Smooth muscle cell (in vitro differentiated cells): Measurements from ENCODE around the gene MIPEP. TPM values are rescaled to one million over a fixed set of nuclear protein-coding genes. Genes with fewer than 3 reads are reported as not detected.

Experiments used
- DNase-seq: peaks from one replicate; lab custom pipeline; 2025; ENCODE audit not compliant: unreplicated experiment; lab: John Stamatoyannopoulos, UW
- H2AFZ ChIP-seq: fragments of 200-600 bp; sonication (generic); 2 replicates; pipeline ENCODE4 v1.6.0; 2016; ENCODE audit warnings: antibody characterized with exemption, low read depth, mild to moderate bottlenecking
- H3F3A ChIP-seq: fragments of 200-600 bp; sonication (generic); 2 replicates; pipeline ENCODE4 v1.6.0; 2017; ENCODE audit warnings: antibody characterized with exemption, low read depth
- H3K27ac ChIP-seq: fragments of 200-600 bp; sonication (generic); 2 replicates; pipeline ENCODE4 v1.5.1; 2016; ENCODE audit warnings: low read depth, mild to moderate bottlenecking
- H3K27me3 ChIP-seq: fragments of 200-600 bp; sonication (generic); 2 replicates; pipeline ENCODE4 v1.6.1; 2016; ENCODE audit warnings: low read depth, mild to moderate bottlenecking
- H3K36me3 ChIP-seq: fragments of 200-600 bp; sonication (generic); 2 replicates; pipeline ENCODE4 v1.5.1; 2016; ENCODE audit warnings: low read depth
- H3K4me1 ChIP-seq: fragments of 200-600 bp; sonication (generic); 2 replicates; pipeline ENCODE4 v1.5.1; 2016; ENCODE audit warnings: low read depth
- H3K4me2 ChIP-seq: fragments of 200-600 bp; sonication (generic); 2 replicates; pipeline ENCODE4 v1.6.0; 2016; ENCODE audit warnings: mild to moderate bottlenecking
- H3K4me3 ChIP-seq: fragments of 200-600 bp; sonication (generic); 2 replicates; pipeline ENCODE4 v1.5.1; 2016; ENCODE audit warnings: mild to moderate bottlenecking
- H3K79me2 ChIP-seq: fragments of 200-600 bp; sonication (generic); 2 replicates; pipeline ENCODE4 v1.6.0; 2016; ENCODE audit warnings: low read depth, mild to moderate bottlenecking
- H3K9ac ChIP-seq: fragments of 200-600 bp; sonication (generic); 2 replicates; pipeline ENCODE4 v1.6.0; 2016; ENCODE audit warnings: low read depth
- H3K9me3 ChIP-seq: fragments of 200-600 bp; sonication (generic); replicated peaks from 2 replicates; pipeline ENCODE4 v1.5.1; 2016; ENCODE audit warnings: low read depth
- H4K20me1 ChIP-seq: fragments of 200-600 bp; sonication (generic); 2 replicates; pipeline ENCODE4 v1.6.0; 2016; ENCODE audit warnings: low read depth
- WGBS: methylation state at CpG from one replicate; pipeline ENCODE4 v1.1.7; 2016; ENCODE audit warnings: low lambda C conversion rate; 5-methylcytosine and 5-hydroxymethylcytosine counted together
- polyA plus RNA-seq: library from polyadenylated mRNA; unstranded; fragments of >200 nt; fragmentation: Nextera tagmentation; extraction: Ambion mirVana; gene quantifications from 2 replicates; pipeline ENCODE4 v1.2.1, GENCODE V29; 2016
- total RNA-seq: library from RNA; depleted of rRNA; stranded (reverse); fragments of >200 nt; gene quantifications from 2 replicates; pipeline ENCODE4 v1.2.3, GENCODE V29; 2014
- TF ChIP-seq, protein P1 (sequence below): fragments of 200-600 bp; sonication (generic); IDR thresholded peaks from 2 replicates; pipeline ENCODE4 v1.5.1; 2017; ENCODE audit warnings: borderline replicate concordance, mild to moderate bottlenecking, antibody characterized with exemption; ENCODE audit not compliant: insufficient read depth, poor library complexity, severe bottlenecking

Gene MIPEP
- total and polyA plus RNA-seq, 2 experiments from 2014 or later: 15.7 to 18.9 TPM

DNA sequence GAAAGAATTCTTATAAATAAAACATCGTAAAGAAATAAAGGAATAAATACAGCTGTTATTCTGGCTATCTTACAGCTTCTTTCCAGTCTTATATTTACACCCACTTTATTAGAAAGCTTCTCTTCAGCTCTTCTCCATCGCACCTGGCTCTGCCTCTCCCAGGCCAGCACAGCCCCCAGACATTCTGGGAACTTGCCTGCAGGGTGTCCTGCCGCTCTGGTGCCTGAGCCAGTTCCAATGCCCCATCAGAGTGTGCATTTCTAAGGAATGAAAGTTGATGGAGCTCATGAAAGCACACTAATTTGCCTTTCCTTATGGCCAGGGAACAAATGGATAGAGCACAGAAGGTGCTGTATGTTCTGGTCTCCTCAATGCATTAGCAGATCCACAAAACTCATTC lies 68.7 kb downstream of the MIPEP start:
- Histone ChIP-seq H3K4me2 (no peak overlapping the region), H3K9me3 (no peaks in the 10 kb centered on the region), H3K4me1 (peaks cover 7% of the 10 kb centered on the region), H3K27me3 (no peaks in the 10 kb centered on the region), H3K4me3 (no peak overlapping the region), H3F3A (no peaks in the 10 kb centered on the region), H4K20me1 (no peaks in the 10 kb centered on the region), H3K27ac (no peak overlapping the region), H3K36me3 (no peaks in the 10 kb centered on the region), H3K9ac (no peak overlapping the region), H2AFZ (no peak overlapping the region), H3K79me2 (no peaks in the 10 kb centered on the region)
- no peak for DNase-seq
- TF ChIP-seq, protein P1, sequence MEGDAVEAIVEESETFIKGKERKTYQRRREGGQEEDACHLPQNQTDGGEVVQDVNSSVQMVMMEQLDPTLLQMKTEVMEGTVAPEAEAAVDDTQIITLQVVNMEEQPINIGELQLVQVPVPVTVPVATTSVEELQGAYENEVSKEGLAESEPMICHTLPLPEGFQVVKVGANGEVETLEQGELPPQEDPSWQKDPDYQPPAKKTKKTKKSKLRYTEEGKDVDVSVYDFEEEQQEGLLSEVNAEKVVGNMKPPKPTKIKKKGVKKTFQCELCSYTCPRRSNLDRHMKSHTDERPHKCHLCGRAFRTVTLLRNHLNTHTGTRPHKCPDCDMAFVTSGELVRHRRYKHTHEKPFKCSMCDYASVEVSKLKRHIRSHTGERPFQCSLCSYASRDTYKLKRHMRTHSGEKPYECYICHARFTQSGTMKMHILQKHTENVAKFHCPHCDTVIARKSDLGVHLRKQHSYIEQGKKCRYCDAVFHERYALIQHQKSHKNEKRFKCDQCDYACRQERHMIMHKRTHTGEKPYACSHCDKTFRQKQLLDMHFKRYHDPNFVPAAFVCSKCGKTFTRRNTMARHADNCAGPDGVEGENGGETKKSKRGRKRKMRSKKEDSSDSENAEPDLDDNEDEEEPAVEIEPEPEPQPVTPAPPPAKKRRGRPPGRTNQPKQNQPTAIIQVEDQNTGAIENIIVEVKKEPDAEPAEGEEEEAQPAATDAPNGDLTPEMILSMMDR: no peak
- 82% methylated on average over 3 of the region's 3 CpGs for WGBS

DNA sequence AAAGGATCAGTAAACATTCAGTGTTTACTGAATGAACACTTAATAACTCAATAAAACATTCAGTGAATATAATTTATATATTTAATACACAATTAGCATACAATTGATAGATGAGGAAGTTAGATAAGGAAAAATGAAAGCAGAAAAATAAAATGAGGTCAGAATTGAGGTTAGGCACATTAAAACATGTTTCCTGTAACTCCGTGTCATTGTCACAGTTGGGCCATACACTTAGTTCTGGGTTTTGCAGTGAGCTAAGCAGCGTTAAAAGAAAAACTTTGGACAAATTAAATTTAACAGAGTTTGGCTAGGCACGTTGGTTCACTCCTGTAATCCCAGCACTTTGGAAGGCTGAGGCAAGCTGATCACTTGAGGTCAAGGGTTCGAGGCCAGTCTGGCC lies 71.4 kb downstream of the MIPEP start:
- TF ChIP-seq, protein P1: no peak
- Histone ChIP-seq H3K4me3 (no peak overlapping the region), H3K4me1 (peaks cover 4% of the 10 kb centered on the region), H3K36me3 (no peaks in the 10 kb centered on the region), H3K79me2 (no peaks in the 10 kb centered on the region), H2AFZ (no peak overlapping the region), H3K4me2 (no peak overlapping the region), H3K9me3 (no peaks in the 10 kb centered on the region), H3K27ac (no peak overlapping the region), H3K9ac (no peak overlapping the region), H3K27me3 (no peaks in the 10 kb centered on the region), H3F3A (no peaks in the 10 kb centered on the region), H4K20me1 (no peaks in the 10 kb centered on the region)
- DNase-seq: no peak
- WGBS: 97% methylated on average over 4 of the region's 4 CpGs

DNA sequence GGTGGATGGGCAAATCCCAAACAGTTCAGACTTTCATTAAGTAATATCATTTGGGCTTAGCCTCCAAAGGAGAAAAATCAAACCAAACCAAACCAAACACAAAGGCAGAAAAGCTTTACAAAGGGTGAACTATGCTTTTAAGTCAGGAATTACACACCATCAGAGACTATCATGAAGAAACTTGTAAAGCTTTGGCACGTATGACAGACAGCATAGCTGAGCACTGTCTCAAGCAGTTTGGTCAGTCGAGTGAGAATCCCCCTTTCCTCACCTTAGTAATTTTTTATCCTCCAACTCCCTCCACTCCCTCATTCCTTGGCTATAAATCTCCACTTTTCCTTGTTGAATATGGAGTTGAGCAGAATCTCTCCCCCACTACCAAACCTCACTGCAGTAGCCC lies 72.1 kb downstream of the MIPEP start:
- Histone ChIP-seq H3K79me2 (no peaks in the 10 kb centered on the region), H2AFZ (no peak overlapping the region), H3F3A (peaks cover 2% of the 10 kb centered on the region), H3K4me2 (no peak overlapping the region), H3K36me3 (no peaks in the 10 kb centered on the region), H4K20me1 (no peaks in the 10 kb centered on the region), H3K4me3 (no peak overlapping the region), H3K9ac (no peak overlapping the region), H3K27ac (no peak overlapping the region), H3K27me3 (no peaks in the 10 kb centered on the region), H3K4me1 (peaks cover 2% of the 10 kb centered on the region), H3K9me3 (no peaks in the 10 kb centered on the region)
- 79% methylated on average over 2 of the region's 2 CpGs for WGBS
- DNase-seq: no peak
- TF ChIP-seq, protein P1: no peak

DNA sequence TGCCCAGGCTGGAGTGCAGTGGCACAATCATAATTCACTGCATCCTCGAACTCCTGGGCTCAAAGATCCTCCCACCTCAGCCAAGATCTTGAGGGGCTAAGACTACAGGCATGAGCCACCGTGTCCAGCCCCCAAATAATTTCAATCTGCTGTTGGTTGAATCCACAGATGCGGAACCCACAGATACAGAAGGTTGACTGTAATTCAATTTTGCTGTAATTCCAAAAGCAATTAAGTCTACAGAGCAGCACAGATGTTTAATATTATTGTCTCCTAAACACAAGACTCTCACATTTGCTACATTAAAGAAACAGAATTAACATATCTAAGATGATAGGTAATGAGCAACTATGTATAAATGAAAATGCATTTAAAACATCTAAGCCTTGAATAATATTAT lies 75.6 kb downstream of the MIPEP start:
- H3K4me2 ChIP-seq: no peak overlapping the region
- no peaks in the 10 kb centered on the region for H3K79me2 ChIP-seq
- no peak overlapping the region for H2AFZ ChIP-seq
- DNase-seq: no peak
- no peaks in the 10 kb centered on the region for H4K20me1 ChIP-seq
- TF ChIP-seq, protein P1: no peak
- no peak overlapping the region for H3K4me3 ChIP-seq
- no peaks in the 10 kb centered on the region for H3K9me3 ChIP-seq
- 99% methylated on average over 3 of the region's 3 CpGs for WGBS
- H3K36me3 ChIP-seq: no peaks in the 10 kb centered on the region
- H3K27me3 ChIP-seq: no peaks in the 10 kb centered on the region
- H3K4me1 ChIP-seq: peaks cover 17% of the 10 kb centered on the region
- peaks cover 7% of the 10 kb centered on the region for H3F3A ChIP-seq
- H3K9ac ChIP-seq: no peak overlapping the region
- H3K27ac ChIP-seq: no peak overlapping the region
